Measurements from ENCODE around the gene WDR55. TPM values are rescaled to one million over a fixed set of nuclear protein-coding genes. Genes with fewer than 3 reads are reported as not detected.
A peak's percentile ranks its signal among the peaks of the same experiment; 100 is the strongest.

The WDR55 gene
- total and polyA plus RNA-seq, 2 of the 8 experiments (the other 6 are each of a cell fraction or from before 2014, with no cell fraction given), result 15.3 to 22.7 TPM

- H3K4me3 ChIP-seq (ENCODE audit: extremely low read depth in 1 of 4, insufficient read depth in 2 of 4, low read depth in 3 of 4, low read length in 4 of 4), result no peak within 1 kb of the TSS
- no peak for FAIRE-seq
These were observed 8.7 kb downstream of the WDR55 start, which contains the start of gene DND1 for GRCh38 chr5:140673187-140673976. TSS of gene DND1 (minus strand) at chr5:140673576. CDS start at chr5:140673542, 34 bp downstream.

More at GRCh38 chr5:140673187-140673976, 8.7 kb downstream of the WDR55 start, which contains the start of gene DND1:
- WGBS, 2 experiments (ENCODE audit: extremely low coverage in 1 of 2, insufficient coverage in 1 of 2, insufficient read length in 1 of 2, insufficient replicate concordance in 2 of 2, low coverage in 1 of 2, low lambda C conversion rate in 2 of 2, missing lambda C conversion rate in 1 of 2), result 92% methylated on average over 28 of the region's 45 CpGs; no CpG with 5 or more reads in 1 of the 2 experiments
- no peaks in the 10 kb centered on the region for H3K23me2 ChIP-seq (ENCODE audit: low read depth, low read length)
- no peak within 1 kb of the TSS for H2BK15ac ChIP-seq (ENCODE audit: low read length)
- H3K18ac ChIP-seq (ENCODE audit: extremely low read depth, low read length), result no peak within 1 kb of the TSS; the same call in 1 of the 2 replicates
- peak within 1 kb of the TSS in 1 of 2 experiments; percentile 33; a peak in 3 of 4 replicates for H3K4me2 ChIP-seq (ENCODE audit: insufficient read depth in 1 of 2, low read depth in 2 of 2, low read length in 2 of 2)
- peaks cover 15 to 62% (median 47%) of the 10 kb centered on the region in 4 experiments for H3K36me3 ChIP-seq (ENCODE audit: control insufficient read depth in 2 of 4, insufficient read depth in 4 of 4, low read length in 3 of 4)
- H3K4me1 ChIP-seq (replicated peaks in 1 of 4; ENCODE audit: control insufficient read depth in 3 of 4, insufficient read depth in 4 of 4, low read length in 3 of 4), result no peaks in the 10 kb centered on the region; a peak in 1 of 7 replicates
- H3K9me3 ChIP-seq (ENCODE audit: insufficient read depth in 2 of 2, low read depth in 1 of 2, low read length in 1 of 2), result no peaks in the 10 kb centered on the region
- 0 out of 2 replicates have a peak, but pooled peaks cover under 1% of the 10 kb centered on the region for H3K79me1 ChIP-seq (ENCODE audit: low read depth, low read length)
- TF ChIP-seq SP2 (IDR thresholded peaks at IDR 0.05; ENCODE audit: low read length) (no peak), EGR1 (IDR thresholded peaks at IDR 0.05; ENCODE audit: borderline replicate concordance, low read depth, low read length) (no peak), NANOG (IDR thresholded peaks at IDR 0.05; ENCODE audit: insufficient read depth, low read depth, low read length, poor library complexity, severe bottlenecking) (no peak), CBX8 (IDR thresholded peaks at IDR 0.05; ENCODE audit: borderline replicate concordance, low read depth, low read length) (no peak), MAX (IDR thresholded peaks at IDR 0.05) (0 out of 2 replicates have a peak, but pooled peaks have one; percentile 14), YY1 (IDR thresholded peaks at IDR 0.05; ENCODE audit: low read depth, low read length) (no peak), KDM4A (IDR thresholded peaks at IDR 0.05; ENCODE audit: low read depth, low read length, severe bottlenecking) (no peak), FOSL1 (IDR thresholded peaks at IDR 0.05; ENCODE audit: insufficient read depth, low read depth, low read length) (no peak), CEBPB (IDR thresholded peaks at IDR 0.05; ENCODE audit: low read depth, low read length) (no peak)
- H4K91ac ChIP-seq (replicated peaks; ENCODE audit: insufficient read length, low read length), result no peak within 1 kb of the TSS
- H2BK20ac ChIP-seq (ENCODE audit: low read length), result no peak within 1 kb of the TSS
- no peak within 1 kb of the TSS for H3K23ac ChIP-seq (ENCODE audit: insufficient read length)
- H3K56ac ChIP-seq (replicated peaks; ENCODE audit: insufficient read length, low read depth, low read length), result no peak within 1 kb of the TSS
- no peaks in the 10 kb centered on the region for H3K27me3 ChIP-seq (replicated peaks in 1 of 4; ENCODE audit: control insufficient read depth in 3 of 4, extremely low read depth in 1 of 4, insufficient read depth in 3 of 4, low read length in 3 of 4)
- H3K9ac ChIP-seq (replicated peaks in 1 of 4; ENCODE audit: extremely low read depth in 1 of 4, low read depth in 3 of 4, low read length in 3 of 4), result no peak within 1 kb of the TSS
- H2BK12ac ChIP-seq (ENCODE audit: low read depth, low read length), result no peak within 1 kb of the TSS
- H3K27ac ChIP-seq (ENCODE audit: low read depth, low read length), result no peak within 1 kb of the TSS
- H4K8ac ChIP-seq (ENCODE audit: extremely low read depth, insufficient read depth, low read length), result peak within 1 kb of the TSS; percentile 71
- H2AFZ ChIP-seq (ENCODE audit: low read length), result no peak within 1 kb of the TSS
- POLR2A ChIA-PET (ENCODE audit: partially characterized antibody), result interaction anchor here (0.8 to 3.9 kb wide), 16 partner anchors 8 to 125 kb away, joined by 3 to 26 read pairs (median 4); partner anchors contain the start of genes EIF4EBP3, HARS1, HARS2 and IK
- H2AK5ac ChIP-seq (ENCODE audit: low read depth, low read length), result no peak within 1 kb of the TSS
- no peak within 1 kb of the TSS for H3K4ac ChIP-seq (replicated peaks; ENCODE audit: insufficient read length, low read depth, low read length)
- no peak within 1 kb of the TSS for H4K5ac ChIP-seq (ENCODE audit: insufficient read length, low read depth, low read length)
- H3K79me2 ChIP-seq (ENCODE audit: control insufficient read depth in 1 of 2, insufficient read depth in 2 of 2, low read length in 2 of 2), result no peaks in the 10 kb centered on the region
- CTCF ChIA-PET (ENCODE audit: partially characterized antibody), result interaction anchor here (0.7 kb wide), 1 partner anchor 182 kb away, joined by 3 read pairs; the partner anchor contains the start of gene PCDHA10
- peak in 1 of 2 experiments; percentile 57 for DNase-seq (ENCODE audit: low read depth in 1 of 2, low spot score in 2 of 2)
- peak within 1 kb of the TSS; percentile 52; the same call in 1 of the 2 replicates for H2BK5ac ChIP-seq (ENCODE audit: low read depth, low read length)
- H4K20me1 ChIP-seq (replicated peaks in 1 of 2; ENCODE audit: control insufficient read depth in 1 of 2, insufficient read depth in 2 of 2, low read length in 2 of 2), result peaks cover 0 to 4% of the 10 kb centered on the region in 2 experiments
- H3K14ac ChIP-seq (ENCODE audit: insufficient read length), result no peak within 1 kb of the TSS
- no peak within 1 kb of the TSS for H2BK120ac ChIP-seq (replicated peaks; ENCODE audit: low read depth, low read length)

Data from H1 (cell line).